ENCODE measurements around the gene OAS3.

DNA sequence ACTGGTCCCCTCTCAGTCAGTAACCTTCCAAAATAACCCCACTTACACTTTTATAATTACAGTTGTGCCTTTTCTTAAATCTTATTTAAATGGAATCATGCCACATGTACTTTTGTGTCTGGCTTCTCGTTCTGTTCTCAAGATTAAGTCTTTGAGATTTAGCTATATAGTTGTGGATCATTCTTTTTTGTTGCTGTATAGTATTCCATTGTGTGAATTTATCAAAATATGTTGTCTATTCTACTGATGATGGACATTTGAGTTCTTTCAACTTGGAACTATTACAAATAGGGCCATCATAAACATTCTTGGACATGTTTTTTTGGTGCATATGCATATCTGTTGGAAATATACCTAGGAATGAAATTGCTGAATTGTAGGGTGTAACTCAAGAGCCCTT is 9.0 kb downstream of the OAS3 start:
- TF ChIP-seq, protein P1, sequence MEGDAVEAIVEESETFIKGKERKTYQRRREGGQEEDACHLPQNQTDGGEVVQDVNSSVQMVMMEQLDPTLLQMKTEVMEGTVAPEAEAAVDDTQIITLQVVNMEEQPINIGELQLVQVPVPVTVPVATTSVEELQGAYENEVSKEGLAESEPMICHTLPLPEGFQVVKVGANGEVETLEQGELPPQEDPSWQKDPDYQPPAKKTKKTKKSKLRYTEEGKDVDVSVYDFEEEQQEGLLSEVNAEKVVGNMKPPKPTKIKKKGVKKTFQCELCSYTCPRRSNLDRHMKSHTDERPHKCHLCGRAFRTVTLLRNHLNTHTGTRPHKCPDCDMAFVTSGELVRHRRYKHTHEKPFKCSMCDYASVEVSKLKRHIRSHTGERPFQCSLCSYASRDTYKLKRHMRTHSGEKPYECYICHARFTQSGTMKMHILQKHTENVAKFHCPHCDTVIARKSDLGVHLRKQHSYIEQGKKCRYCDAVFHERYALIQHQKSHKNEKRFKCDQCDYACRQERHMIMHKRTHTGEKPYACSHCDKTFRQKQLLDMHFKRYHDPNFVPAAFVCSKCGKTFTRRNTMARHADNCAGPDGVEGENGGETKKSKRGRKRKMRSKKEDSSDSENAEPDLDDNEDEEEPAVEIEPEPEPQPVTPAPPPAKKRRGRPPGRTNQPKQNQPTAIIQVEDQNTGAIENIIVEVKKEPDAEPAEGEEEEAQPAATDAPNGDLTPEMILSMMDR (IDR thresholded peaks at IDR 0.05): no peak
- TF ChIP-seq POLR2AphosphoS5 (IDR thresholded peaks at IDR 0.05): no peak

Data from breast epithelium (tissue), 3 donors.